Measurements from ENCODE around the gene TRAF2. TPM values are rescaled to one million over a fixed set of nuclear protein-coding genes. Genes with fewer than 3 reads are reported as not detected.

The TRAF2 gene
- total RNA-seq, 4 donors from 2014 or later: 2.9 to 7.7 (median 6.1) TPM

DNA sequence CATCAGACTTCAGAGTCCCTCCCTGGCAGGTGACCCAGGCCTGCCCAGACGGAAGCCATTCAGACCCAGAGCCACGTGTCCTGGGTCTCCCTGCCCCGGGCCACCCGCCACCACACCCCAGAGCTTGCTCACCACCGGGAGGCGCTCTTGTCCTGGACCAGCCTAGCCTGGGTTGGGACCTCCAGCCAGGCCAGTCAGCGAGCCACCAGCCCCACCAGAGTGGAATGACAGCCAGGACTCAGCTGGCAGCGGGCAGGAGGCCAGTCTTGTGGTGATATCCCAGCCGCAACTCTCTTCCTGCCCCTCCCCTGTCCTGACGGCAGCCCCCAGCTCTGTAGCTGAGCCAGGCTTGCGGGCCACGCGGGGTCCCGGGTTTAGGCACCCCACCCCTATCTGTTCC, 89.3 kb downstream of the TRAF2 start:
- TF ChIP-seq CTCF (IDR thresholded peaks at IDR 0.05; ENCODE audit: low read depth): no peak

Small RNA genes within 50 kb of the gene (small RNA-seq; reads per million reads assigned to genes)
- gene MIR4479: not detected

Other genes starting within 250 kb of the TRAF2 start
- gene EGFL7, start 223.6 kb upstream of the TRAF2 start, total RNA-seq: 100 to 1,000 TPM in 2 of 4 donors, 10 to 100 TPM in 2; 47.6 to 161 (median 102) TPM
- 1,000 to 10,000 TPM in 1 of 4 donors, 100 to 1,000 TPM in 3; 300 to 1,989 (median 392) TPM for gene AGPAT2, start 199.1 kb upstream of the TRAF2 start, total RNA-seq
- gene DIPK1B, start 173.9 kb upstream of the TRAF2 start, total RNA-seq: 1 to 10 TPM; 1.9 to 7.9 (median 5.6) TPM
- gene LCN10, start 143.6 kb upstream of the TRAF2 start, total RNA-seq: 1 to 10 TPM in 3 of 4 donors, under 1 TPM in 1; 0.68 to 8.6 (median 3.8) TPM
- 10 to 100 TPM in 2 of 4 donors, 1 to 10 TPM in 2; 2.4 to 18.3 (median 7.9) TPM for gene LCN6, start 138.0 kb upstream of the TRAF2 start, total RNA-seq
- not detected for gene LCN8, start 128.3 kb upstream of the TRAF2 start, total RNA-seq
- not detected for gene LCN15, start 122.0 kb upstream of the TRAF2 start, total RNA-seq
- gene TMEM141, start 95.2 kb upstream of the TRAF2 start, total RNA-seq: 10 to 100 TPM; 22.2 to 68.8 (median 54.4) TPM
- gene CCDC183, start 90.2 kb upstream of the TRAF2 start, total RNA-seq: 1 to 10 TPM in 2 of 4 donors, under 1 TPM in 2; 0.51 to 2.4 (median 1.5) TPM
- 10 to 100 TPM; 29.4 to 78.2 (median 33.4) TPM for gene RABL6, start 78.6 kb upstream of the TRAF2 start, total RNA-seq
- 1 to 10 TPM in 1 of 4 donors, under 1 TPM in 3; 0.33 to 3.0 (median 0.48) TPM for gene AJM1, start 44.0 kb upstream of the TRAF2 start, total RNA-seq
- 10 to 100 TPM; 31.8 to 56.6 (median 45.7) TPM for gene PHPT1, start 37.1 kb upstream of the TRAF2 start, total RNA-seq
- gene MAMDC4, start 34.2 kb upstream of the TRAF2 start, total RNA-seq: 1 to 10 TPM in 2 of 4 donors, under 1 TPM in 1, not detected in 1; 0.68 to 1.5 (median 1.1) TPM
- gene EDF1, start 20.2 kb upstream of the TRAF2 start, total RNA-seq: 100 to 1,000 TPM; 187 to 332 (median 293) TPM
- 100 to 1,000 TPM in 3 of 4 donors, 10 to 100 TPM in 1; 87.9 to 363 (median 126) TPM for gene FBXW5, start 58.2 kb downstream of the TRAF2 start, total RNA-seq
- gene C8G, start 58.7 kb downstream of the TRAF2 start, total RNA-seq: 1 to 10 TPM in 1 of 4 donors, not detected in 3; 2.6 TPM
- gene LCN12, start 65.8 kb downstream of the TRAF2 start, total RNA-seq: not detected
- 10 to 100 TPM; 15.5 to 57.3 (median 26.8) TPM for gene PTGDS, start 91.0 kb downstream of the TRAF2 start, total RNA-seq
- gene LCNL1, start 96.5 kb downstream of the TRAF2 start, total RNA-seq: not detected
- gene PAXX, start 105.9 kb downstream of the TRAF2 start, total RNA-seq: 10 to 100 TPM in 3 of 4 donors, 1 to 10 TPM in 1; 5.1 to 30.6 (median 26.9) TPM
- gene CLIC3, start 110.1 kb downstream of the TRAF2 start, total RNA-seq: 1 to 10 TPM in 2 of 4 donors, not detected in 2; 1.8 to 2.2 TPM
- 10 to 100 TPM; 13.5 to 58.6 (median 19.3) TPM for gene ABCA2, start 141.7 kb downstream of the TRAF2 start, total RNA-seq
- gene FUT7, start 145.6 kb downstream of the TRAF2 start, total RNA-seq: under 1 TPM in 2 of 4 donors, not detected in 2; 0.22 to 0.34 TPM
- 10 to 100 TPM; 17.5 to 61.6 (median 29.8) TPM for gene NPDC1, start 159.7 kb downstream of the TRAF2 start, total RNA-seq
- not detected for gene ENTPD2, start 167.5 kb downstream of the TRAF2 start, total RNA-seq
- under 1 TPM in 3 of 4 donors, not detected in 1; 0.19 to 0.66 (median 0.51) TPM for gene SAPCD2, start 184.0 kb downstream of the TRAF2 start, total RNA-seq
- gene UAP1L1, start 191.0 kb downstream of the TRAF2 start, total RNA-seq: 10 to 100 TPM in 3 of 4 donors, 1 to 10 TPM in 1; 6.7 to 14.8 (median 11.2) TPM
- gene MAN1B1, start 200.5 kb downstream of the TRAF2 start, total RNA-seq: 10 to 100 TPM; 19.1 to 61.9 (median 47.8) TPM
- gene DPP7, start 228.2 kb downstream of the TRAF2 start, total RNA-seq: 100 to 1,000 TPM in 3 of 4 donors, 10 to 100 TPM in 1; 57.4 to 135 (median 117) TPM